Measurements from ENCODE around the gene STK32C.
"Not testable (repeated sequence)": the region's sequence is repeated elsewhere in the genome, so short reads cannot be mapped to it uniquely, and the experiment has no call there.

STK32C gene

GRCh38 chr10:132229834-132230556 is 77.8 kb downstream of the STK32C start:
- no peak for DNase-seq (ENCODE audit: low read depth)

GRCh38 chr10:132229096-132229495 is 78.7 kb downstream of the STK32C start:
- DNase-seq (ENCODE audit: low read depth): no peak

GRCh38 chr10:132228616-132229015 is 79.1 kb downstream of the STK32C start:
- DNase-seq (ENCODE audit: low read depth): no peak

GRCh38 chr10:132227851-132228390 is 79.8 kb downstream of the STK32C start:
- no peak for DNase-seq (ENCODE audit: low read depth)

GRCh38 chr10:132226586-132227405 is 81.0 kb downstream of the STK32C start:
- DNase-seq (ENCODE audit: low read depth): no peak

- DNase-seq (ENCODE audit: low read depth): no peak
These were observed 81.9 kb downstream of the STK32C start for GRCh38 chr10:132225849-132226205.

- DNase-seq (ENCODE audit: low read depth): no peak
These were observed 82.5 kb downstream of the STK32C start for GRCh38 chr10:132225073-132225848.

- DNase-seq (ENCODE audit: low read depth): no peak
These were observed 83.2 kb downstream of the STK32C start for GRCh38 chr10:132224343-132225072.

- DNase-seq (ENCODE audit: low read depth): no peak
These were observed 84.0 kb downstream of the STK32C start for GRCh38 chr10:132223611-132224342.

- peak; percentile 46 for DNase-seq (ENCODE audit: low read depth)
These were observed 84.6 kb downstream of the STK32C start for GRCh38 chr10:132223156-132223590.

GRCh38 chr10:132222726-132223125 is 85.0 kb downstream of the STK32C start:
- DNase-seq (ENCODE audit: low read depth): no peak

- DNase-seq (ENCODE audit: low read depth): not testable (repeated sequence)
These were observed 86.8 kb downstream of the STK32C start for GRCh38 chr10:132220996-132221395.

GRCh38 chr10:132220061-132220460 is 87.7 kb downstream of the STK32C start:
- DNase-seq (ENCODE audit: low read depth): no peak

GRCh38 chr10:132219486-132219885 is 88.3 kb downstream of the STK32C start:
- DNase-seq (ENCODE audit: low read depth): no peak

GRCh38 chr10:132216441-132216840 is 91.3 kb downstream of the STK32C start:
- DNase-seq (ENCODE audit: low read depth): not testable (repeated sequence)

GRCh38 chr10:132213917-132214316 is 93.8 kb downstream of the STK32C start:
- no peak for DNase-seq (ENCODE audit: low read depth)

- no peak for DNase-seq (ENCODE audit: low read depth)
These were observed 94.9 kb downstream of the STK32C start for GRCh38 chr10:132212816-132213215.

GRCh38 chr10:132211246-132211645 is 96.5 kb downstream of the STK32C start:
- DNase-seq (ENCODE audit: low read depth): no peak

- DNase-seq (ENCODE audit: low read depth): no peak
These were observed 97.0 kb downstream of the STK32C start for GRCh38 chr10:132210766-132211165.

GRCh38 chr10:132209978-132210530 is 97.7 kb downstream of the STK32C start:
- no peak for DNase-seq (ENCODE audit: low read depth)

- DNase-seq (ENCODE audit: low read depth): no peak
These were observed 98.6 kb downstream of the STK32C start for GRCh38 chr10:132209130-132209529.

Data from activated T-cell treated with anti-CD3 and anti-CD28 coated beads for 1 hour (primary cell).